Subcutaneous abdominal adipose tissue (tissue), 5 donors: Measurements from ENCODE around the gene CCDC157.
"Not testable (repeated sequence)": the region's sequence is repeated elsewhere in the genome, so short reads cannot be mapped to it uniquely, and the experiment has no call there.

Source experiments
- H3K27ac ChIP-seq: one replicate; pipeline ENCODE4 v1.7.0; 2013; ENCODE audit warnings: low read depth, mild to moderate bottlenecking, inconsistent platforms, low read length, moderate library complexity
- H3K27me3 ChIP-seq, 5 donors: one replicate each; pipeline ENCODE4 v1.7.0; 2013; ENCODE audit warnings: low read length in 5 of 5, inconsistent platforms in 1 of 5; ENCODE audit not compliant: control insufficient read depth in 5 of 5, insufficient read depth in 4 of 5
- H3K36me3 ChIP-seq, 5 donors: one replicate each; pipeline ENCODE4 v1.7.0; 2013; ENCODE audit warnings: low read length in 5 of 5; ENCODE audit not compliant: control insufficient read depth in 5 of 5, insufficient read depth in 5 of 5
- H3K4me1 ChIP-seq, 5 donors: one replicate each; pipeline ENCODE4 v1.7.0; 2013; ENCODE audit warnings: low read length in 5 of 5, mild to moderate bottlenecking in 3 of 5, moderate library complexity in 1 of 5; ENCODE audit not compliant: control insufficient read depth in 5 of 5, insufficient read depth in 5 of 5
- H3K4me3 ChIP-seq, 5 donors: one replicate each; pipeline ENCODE4 v1.7.0; 2013; ENCODE audit warnings: low read length in 5 of 5, low read depth in 1 of 5
- H3K9ac ChIP-seq, 5 donors: one replicate each; pipeline ENCODE4 v1.7.0; 2013; ENCODE audit warnings: low read length in 5 of 5, mild to moderate bottlenecking in 4 of 5, moderate library complexity in 3 of 5
- H3K9me3 ChIP-seq, 5 donors: one replicate each; pipeline ENCODE4 v1.7.0; 2013; ENCODE audit warnings: low read length in 5 of 5; ENCODE audit not compliant: control insufficient read depth in 5 of 5
- donor health status: healthy.
- donor health status: healthy.
- donor health status: healthy.
- donor health status: healthy.
- donor health status: healthy.

Gene CCDC157

GRCh38 chr22:30335236-30335635, 21.6 kb upstream of the CCDC157 start:
- no peak overlapping the region for H3K27ac ChIP-seq
- H3K4me1 ChIP-seq, result peaks cover 2 to 43% (median 14%) of the 10 kb centered on the region in 5 donors
- H3K9ac ChIP-seq, result no peak overlapping the region
- H3K9me3 ChIP-seq, result no peaks in the 10 kb centered on the region
- H3K4me3 ChIP-seq, result no peak overlapping the region
- peaks cover 10 to 94% (median 82%) of the 10 kb centered on the region in 5 donors for H3K36me3 ChIP-seq
- no peaks in the 10 kb centered on the region for H3K27me3 ChIP-seq

DNA sequence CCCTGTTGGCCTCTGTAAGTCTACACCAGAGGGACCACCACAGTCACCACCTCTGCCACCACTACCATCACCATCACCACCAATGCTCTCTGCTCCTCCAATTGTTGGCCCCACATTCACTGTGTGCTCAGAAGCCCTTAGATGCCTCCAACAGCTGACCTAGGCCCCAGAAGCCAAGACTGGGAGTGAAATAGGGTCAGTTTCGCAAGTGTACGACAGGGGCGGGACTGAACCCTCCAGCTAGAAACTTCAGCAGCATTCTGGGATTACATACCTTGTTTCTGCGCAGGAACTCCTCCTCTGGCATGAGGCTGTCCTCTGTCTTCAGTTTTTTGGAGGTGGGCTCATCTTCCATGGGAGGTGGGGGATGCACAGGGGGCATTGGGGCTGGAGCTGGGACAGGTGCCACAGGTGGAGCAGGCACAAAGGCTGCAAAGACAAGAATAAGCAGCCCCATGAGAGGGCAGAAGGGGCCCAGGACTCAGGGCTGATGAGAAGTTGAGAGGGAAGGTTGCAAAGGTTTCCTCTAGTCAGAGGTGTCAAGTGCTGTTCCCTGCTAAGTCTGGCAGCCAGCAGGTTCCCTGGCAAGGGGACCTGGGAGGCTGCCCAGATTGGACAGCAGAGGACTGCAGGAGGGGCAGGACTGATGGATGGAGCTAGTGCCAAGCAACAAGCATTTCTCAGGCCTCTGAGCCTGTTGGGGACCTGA, 19.9 kb upstream of the CCDC157 start:
- Histone ChIP-seq H3K36me3 (peaks cover 10 to 99% (median 96%) of the 10 kb centered on the region in 5 donors), H3K9me3 (no peaks in the 10 kb centered on the region), H3K27me3 (no peaks in the 10 kb centered on the region), H3K27ac (peak overlapping the region; percentile 37), H3K4me3 (no peak overlapping the region), H3K4me1 (peaks cover 3 to 58% (median 29%) of the 10 kb centered on the region in 5 donors), H3K9ac (no peak overlapping the region)

GRCh38 chr22:30337461-30337778, 19.4 kb upstream of the CCDC157 start:
- H3K27me3 ChIP-seq, result no peaks in the 10 kb centered on the region
- H3K9ac ChIP-seq, result no peak overlapping the region
- peaks cover 5 to 64% (median 32%) of the 10 kb centered on the region in 5 donors for H3K4me1 ChIP-seq
- H3K27ac ChIP-seq, result peak overlapping the region; percentile 37
- H3K36me3 ChIP-seq, result peaks cover 10 to 100% (median 98%) of the 10 kb centered on the region in 5 donors
- no peak overlapping the region for H3K4me3 ChIP-seq
- no peaks in the 10 kb centered on the region for H3K9me3 ChIP-seq

GRCh38 chr22:30338341-30338740, 18.5 kb upstream of the CCDC157 start:
- H3K9ac ChIP-seq, H3K27me3 ChIP-seq, H3K9me3 ChIP-seq, H3K4me3 ChIP-seq, H3K27ac ChIP-seq: not testable (repeated sequence)
- Histone ChIP-seq H3K4me1 (peaks cover 7 to 66% (median 35%) of the 10 kb centered on the region in 5 donors), H3K36me3 (peaks cover 15 to 100% (median 98%) of the 10 kb centered on the region in 5 donors)

DNA sequence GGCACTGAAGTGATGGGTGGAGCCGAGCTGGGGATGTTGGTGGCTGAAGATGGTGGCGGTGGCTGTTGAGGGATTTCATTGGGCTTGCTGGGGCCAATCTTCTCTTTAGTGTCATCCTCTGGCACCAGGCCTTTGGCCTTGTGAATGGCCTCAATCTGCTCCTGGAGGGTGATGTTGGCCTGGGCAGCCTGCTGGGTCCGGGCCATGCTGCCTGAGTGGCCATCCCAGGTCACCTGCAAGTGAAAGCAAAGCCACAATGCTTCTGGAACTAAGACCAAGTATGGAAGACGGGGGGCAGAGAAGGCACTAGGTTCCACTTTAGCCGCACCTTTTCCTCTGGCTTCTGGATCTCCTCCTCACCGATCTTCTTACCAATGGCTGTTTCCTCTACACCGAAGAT, 18.0 kb upstream of the CCDC157 start:
- Histone ChIP-seq H3K4me3 (no peak overlapping the region), H3K9me3 (no peaks in the 10 kb centered on the region), H3K27ac (no peak overlapping the region), H3K27me3 (no peaks in the 10 kb centered on the region), H3K4me1 (peaks cover 7 to 70% (median 35%) of the 10 kb centered on the region in 5 donors), H3K9ac (no peak overlapping the region), H3K36me3 (peaks cover 17 to 100% (median 98%) of the 10 kb centered on the region in 5 donors)

- Histone ChIP-seq H3K36me3 (peaks cover 23 to 100% (median 98%) of the 10 kb centered on the region in 5 donors), H3K9me3 (no peaks in the 10 kb centered on the region), H3K27me3 (no peaks in the 10 kb centered on the region), H3K27ac (peak overlapping the region; percentile 67), H3K4me1 (peaks cover 7 to 70% (median 35%) of the 10 kb centered on the region in 5 donors), H3K4me3 (no peak overlapping the region), H3K9ac (no peak overlapping the region)
Observed at GRCh38 chr22:30340911-30341685, 15.7 kb upstream of the CCDC157 start.

GRCh38 chr22:30344447-30345200, 12.2 kb upstream of the CCDC157 start:
- H3K27ac ChIP-seq, result no peak overlapping the region
- no peaks in the 10 kb centered on the region for H3K27me3 ChIP-seq
- H3K9me3 ChIP-seq, result no peaks in the 10 kb centered on the region
- no peak overlapping the region for H3K9ac ChIP-seq
- peaks cover 5 to 51% (median 22%) of the 10 kb centered on the region in 5 donors for H3K4me1 ChIP-seq
- peaks cover 23 to 93% (median 87%) of the 10 kb centered on the region in 5 donors for H3K36me3 ChIP-seq
- no peak overlapping the region for H3K4me3 ChIP-seq

- no peaks in the 10 kb centered on the region for H3K27me3 ChIP-seq
- no peak overlapping the region for H3K9ac ChIP-seq
- H3K9me3 ChIP-seq, result no peaks in the 10 kb centered on the region
- H3K4me3 ChIP-seq, result no peak overlapping the region
- peaks cover 27 to 88% (median 75%) of the 10 kb centered on the region in 5 donors for H3K36me3 ChIP-seq
- no peak overlapping the region for H3K27ac ChIP-seq
- H3K4me1 ChIP-seq, result peaks cover 0 to 38% (median 11%) of the 10 kb centered on the region in 5 donors
Observed at GRCh38 chr22:30347255-30347892, 9.4 kb upstream of the CCDC157 start.

DNA sequence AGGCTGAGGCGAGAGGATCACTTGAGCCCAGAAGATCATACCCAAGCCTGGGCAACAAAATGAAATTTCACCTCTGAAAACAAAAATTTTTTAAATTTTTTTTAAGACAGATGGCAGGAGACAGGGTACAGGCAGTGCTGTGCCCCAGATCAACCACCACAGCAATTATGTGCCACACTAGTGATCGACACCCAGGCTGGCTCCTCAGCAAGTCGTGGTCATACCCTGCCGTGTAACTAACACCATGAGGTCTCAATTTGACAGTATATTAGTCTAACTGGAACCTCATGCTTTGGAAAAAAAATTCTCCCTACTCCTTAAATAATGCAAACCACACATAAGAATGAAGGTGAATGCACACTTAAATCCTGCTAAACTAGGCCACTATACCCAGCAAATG, 8.4 kb upstream of the CCDC157 start:
- Histone ChIP-seq H3K4me3 (no peak overlapping the region), H3K9me3 (no peaks in the 10 kb centered on the region), H3K36me3 (peaks cover 20 to 85% (median 71%) of the 10 kb centered on the region in 5 donors), H3K27me3 (no peaks in the 10 kb centered on the region), H3K4me1 (peaks cover 0 to 28% (median 9%) of the 10 kb centered on the region in 5 donors), H3K9ac (no peak overlapping the region), H3K27ac (no peak overlapping the region)
